Smooth muscle cell (in vitro differentiated cells): Measurements from ENCODE around the gene GAPDHS. TPM values are rescaled to one million over a fixed set of nuclear protein-coding genes. Genes with fewer than 3 reads are reported as not detected.

Experiments used
- DNase-seq: peaks from one replicate; lab custom pipeline; 2025; ENCODE audit not compliant: unreplicated experiment; lab: John Stamatoyannopoulos, UW
- H2AFZ ChIP-seq: fragments of 200-600 bp; sonication (generic); 2 replicates; pipeline ENCODE4 v1.6.0; 2016; ENCODE audit warnings: antibody characterized with exemption, low read depth, mild to moderate bottlenecking
- H3F3A ChIP-seq: fragments of 200-600 bp; sonication (generic); 2 replicates; pipeline ENCODE4 v1.6.0; 2017; ENCODE audit warnings: antibody characterized with exemption, low read depth
- H3K27ac ChIP-seq: fragments of 200-600 bp; sonication (generic); 2 replicates; pipeline ENCODE4 v1.5.1; 2016; ENCODE audit warnings: low read depth, mild to moderate bottlenecking
- H3K27me3 ChIP-seq: fragments of 200-600 bp; sonication (generic); 2 replicates; pipeline ENCODE4 v1.6.1; 2016; ENCODE audit warnings: low read depth, mild to moderate bottlenecking
- H3K36me3 ChIP-seq: fragments of 200-600 bp; sonication (generic); 2 replicates; pipeline ENCODE4 v1.5.1; 2016; ENCODE audit warnings: low read depth
- H3K4me1 ChIP-seq: fragments of 200-600 bp; sonication (generic); 2 replicates; pipeline ENCODE4 v1.5.1; 2016; ENCODE audit warnings: low read depth
- H3K4me2 ChIP-seq: fragments of 200-600 bp; sonication (generic); 2 replicates; pipeline ENCODE4 v1.6.0; 2016; ENCODE audit warnings: mild to moderate bottlenecking
- H3K4me3 ChIP-seq: fragments of 200-600 bp; sonication (generic); 2 replicates; pipeline ENCODE4 v1.5.1; 2016; ENCODE audit warnings: mild to moderate bottlenecking
- H3K79me2 ChIP-seq: fragments of 200-600 bp; sonication (generic); 2 replicates; pipeline ENCODE4 v1.6.0; 2016; ENCODE audit warnings: low read depth, mild to moderate bottlenecking
- H3K9ac ChIP-seq: fragments of 200-600 bp; sonication (generic); 2 replicates; pipeline ENCODE4 v1.6.0; 2016; ENCODE audit warnings: low read depth
- H3K9me3 ChIP-seq: fragments of 200-600 bp; sonication (generic); replicated peaks from 2 replicates; pipeline ENCODE4 v1.5.1; 2016; ENCODE audit warnings: low read depth
- H4K20me1 ChIP-seq: fragments of 200-600 bp; sonication (generic); 2 replicates; pipeline ENCODE4 v1.6.0; 2016; ENCODE audit warnings: low read depth
- WGBS: methylation state at CpG from one replicate; pipeline ENCODE4 v1.1.7; 2016; ENCODE audit warnings: low lambda C conversion rate; 5-methylcytosine and 5-hydroxymethylcytosine counted together
- polyA plus RNA-seq: library from polyadenylated mRNA; unstranded; fragments of >200 nt; fragmentation: Nextera tagmentation; extraction: Ambion mirVana; gene quantifications from 2 replicates; pipeline ENCODE4 v1.2.1, GENCODE V29; 2016
- total RNA-seq: library from RNA; depleted of rRNA; stranded (reverse); fragments of >200 nt; gene quantifications from 2 replicates; pipeline ENCODE4 v1.2.3, GENCODE V29; 2014
- TF ChIP-seq, protein P1 (sequence below): fragments of 200-600 bp; sonication (generic); IDR thresholded peaks from 2 replicates; pipeline ENCODE4 v1.5.1; 2017; ENCODE audit warnings: borderline replicate concordance, mild to moderate bottlenecking, antibody characterized with exemption; ENCODE audit not compliant: insufficient read depth, poor library complexity, severe bottlenecking

Gene GAPDHS
- total and polyA plus RNA-seq, 2 experiments from 2014 or later, result 0.16 TPM; not detected in 1

DNA sequence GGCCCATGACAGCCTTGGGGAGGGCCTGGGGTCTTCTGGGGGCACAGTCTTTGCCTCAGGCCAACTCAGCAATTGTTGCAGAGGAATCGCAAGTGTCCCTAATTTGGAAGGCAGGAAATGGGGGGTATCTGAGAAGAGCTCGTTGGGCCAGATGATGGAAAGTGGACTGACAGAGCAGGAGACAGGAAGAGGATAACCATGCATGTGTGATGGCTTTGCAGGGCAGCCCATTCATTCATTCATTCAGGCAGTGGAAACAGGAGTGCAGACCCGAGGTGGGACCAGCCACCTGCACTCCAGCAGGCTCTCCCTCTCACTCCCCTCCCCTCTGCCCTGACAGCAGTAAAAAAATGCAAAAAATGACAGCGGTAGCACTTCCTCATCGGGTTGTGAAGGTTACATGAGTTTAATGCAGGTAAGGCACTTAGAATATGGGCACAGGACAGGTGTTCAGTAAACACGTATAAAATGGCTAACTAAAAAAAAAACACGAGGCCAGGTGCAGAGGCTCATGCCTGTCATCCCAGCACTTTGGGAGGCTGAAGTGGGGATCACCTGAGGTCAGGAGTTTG is 7.2 kb downstream of the GAPDHS start:
- Histone ChIP-seq H3F3A (no peaks in the 10 kb centered on the region), H3K4me1 (peaks cover 7% of the 10 kb centered on the region), H3K4me3 (no peak overlapping the region), H2AFZ (no peak overlapping the region), H3K9ac (no peak overlapping the region), H3K27ac (no peak overlapping the region), H3K27me3 (no peaks in the 10 kb centered on the region), H3K79me2 (no peaks in the 10 kb centered on the region), H3K4me2 (no peak overlapping the region), H3K9me3 (no peaks in the 10 kb centered on the region), H3K36me3 (no peaks in the 10 kb centered on the region), H4K20me1 (no peaks in the 10 kb centered on the region)
- no peak for DNase-seq
- TF ChIP-seq, protein P1, sequence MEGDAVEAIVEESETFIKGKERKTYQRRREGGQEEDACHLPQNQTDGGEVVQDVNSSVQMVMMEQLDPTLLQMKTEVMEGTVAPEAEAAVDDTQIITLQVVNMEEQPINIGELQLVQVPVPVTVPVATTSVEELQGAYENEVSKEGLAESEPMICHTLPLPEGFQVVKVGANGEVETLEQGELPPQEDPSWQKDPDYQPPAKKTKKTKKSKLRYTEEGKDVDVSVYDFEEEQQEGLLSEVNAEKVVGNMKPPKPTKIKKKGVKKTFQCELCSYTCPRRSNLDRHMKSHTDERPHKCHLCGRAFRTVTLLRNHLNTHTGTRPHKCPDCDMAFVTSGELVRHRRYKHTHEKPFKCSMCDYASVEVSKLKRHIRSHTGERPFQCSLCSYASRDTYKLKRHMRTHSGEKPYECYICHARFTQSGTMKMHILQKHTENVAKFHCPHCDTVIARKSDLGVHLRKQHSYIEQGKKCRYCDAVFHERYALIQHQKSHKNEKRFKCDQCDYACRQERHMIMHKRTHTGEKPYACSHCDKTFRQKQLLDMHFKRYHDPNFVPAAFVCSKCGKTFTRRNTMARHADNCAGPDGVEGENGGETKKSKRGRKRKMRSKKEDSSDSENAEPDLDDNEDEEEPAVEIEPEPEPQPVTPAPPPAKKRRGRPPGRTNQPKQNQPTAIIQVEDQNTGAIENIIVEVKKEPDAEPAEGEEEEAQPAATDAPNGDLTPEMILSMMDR, result no peak
- WGBS, result 98% methylated on average over 7 of the region's 7 CpGs

DNA sequence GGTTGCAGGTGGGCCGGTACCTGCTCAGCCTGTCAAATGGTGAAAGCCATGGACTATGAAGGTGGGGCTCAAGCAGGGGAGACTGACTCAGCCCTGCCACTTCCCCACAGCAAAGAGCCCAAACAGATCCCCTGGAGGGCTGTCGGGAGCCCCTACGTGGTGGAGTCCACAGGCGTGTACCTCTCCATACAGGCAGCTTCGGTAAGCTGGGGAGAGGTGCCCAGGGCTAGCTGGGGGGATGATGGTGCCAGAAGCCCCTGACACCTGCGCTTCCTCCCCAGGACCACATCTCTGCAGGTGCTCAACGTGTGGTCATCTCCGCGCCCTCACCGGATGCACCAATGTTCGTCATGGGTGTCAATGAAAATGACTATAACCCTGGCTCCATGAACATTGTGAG is 9.0 kb downstream of the GAPDHS start:
- peaks cover 11% of the 10 kb centered on the region for H3K79me2 ChIP-seq
- no peak for DNase-seq
- H3F3A ChIP-seq, result no peaks in the 10 kb centered on the region
- H3K4me3 ChIP-seq, result no peak overlapping the region
- no peaks in the 10 kb centered on the region for H3K36me3 ChIP-seq
- no peak overlapping the region for H3K4me2 ChIP-seq
- TF ChIP-seq, protein P1, result no peak
- H3K27ac ChIP-seq, result no peak overlapping the region
- H3K9me3 ChIP-seq, result no peaks in the 10 kb centered on the region
- H3K27me3 ChIP-seq, result no peaks in the 10 kb centered on the region
- peaks cover 15% of the 10 kb centered on the region for H3K4me1 ChIP-seq
- 98% methylated on average over 11 of the region's 11 CpGs for WGBS
- no peaks in the 10 kb centered on the region for H4K20me1 ChIP-seq
- no peak overlapping the region for H2AFZ ChIP-seq
- H3K9ac ChIP-seq, result no peak overlapping the region

DNA sequence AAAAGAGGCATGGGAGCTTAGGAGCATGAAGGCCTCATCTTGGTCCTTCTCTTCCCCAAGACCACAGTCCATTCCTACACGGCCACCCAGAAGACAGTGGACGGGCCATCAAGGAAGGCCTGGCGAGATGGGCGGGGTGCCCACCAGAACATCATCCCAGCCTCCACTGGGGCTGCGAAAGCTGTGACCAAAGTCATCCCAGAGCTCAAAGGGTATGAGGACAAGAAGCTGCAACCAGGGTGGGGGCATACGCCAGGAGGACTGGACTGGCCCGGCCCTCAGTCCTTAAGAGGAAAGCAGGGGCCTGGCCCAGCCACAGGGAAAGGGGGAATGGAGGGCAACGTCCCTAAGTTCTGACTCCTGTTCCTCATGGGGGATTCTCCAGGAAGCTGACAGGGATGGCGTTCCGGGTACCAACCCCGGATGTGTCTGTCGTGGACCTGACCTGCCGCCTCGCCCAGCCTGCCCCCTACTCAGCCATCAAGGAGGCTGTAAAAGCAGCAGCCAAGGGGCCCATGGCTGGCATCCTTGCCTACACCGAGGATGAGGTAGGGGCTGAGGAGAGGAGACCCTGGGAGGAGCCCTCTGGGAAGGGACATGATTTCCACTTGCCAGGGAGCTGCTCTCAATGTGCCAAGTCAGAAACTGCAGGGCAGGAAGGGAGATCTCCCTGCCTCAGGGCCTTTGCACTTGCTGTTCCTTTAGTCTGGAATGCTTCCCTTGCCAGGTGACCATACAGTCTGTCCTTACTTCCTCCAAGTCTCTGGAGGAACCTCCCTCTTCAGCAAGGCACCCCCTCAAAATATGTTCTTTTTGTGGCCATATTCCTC is 10.2 kb downstream of the GAPDHS start:
- no peak overlapping the region for H3K27ac ChIP-seq
- H3K9me3 ChIP-seq, result no peaks in the 10 kb centered on the region
- no peak overlapping the region for H3K4me3 ChIP-seq
- no peak overlapping the region for H3K4me2 ChIP-seq
- no peaks in the 10 kb centered on the region for H3K27me3 ChIP-seq
- H3F3A ChIP-seq, result no peaks in the 10 kb centered on the region
- no peaks in the 10 kb centered on the region for H4K20me1 ChIP-seq
- DNase-seq, result no peak
- H3K36me3 ChIP-seq, result no peaks in the 10 kb centered on the region
- no peak overlapping the region for H3K9ac ChIP-seq
- TF ChIP-seq, protein P1, result no peak
- 98% methylated on average over 15 of the region's 15 CpGs for WGBS
- peaks cover 11% of the 10 kb centered on the region for H3K79me2 ChIP-seq
- peaks cover 15% of the 10 kb centered on the region for H3K4me1 ChIP-seq
- H2AFZ ChIP-seq, result no peak overlapping the region
